Right renal cortex interstitium (tissue), 3 donors: ENCODE results near the gene CCL2. TPM values are rescaled to one million over a fixed set of nuclear protein-coding genes. Genes with fewer than 3 reads are reported as not detected.

Experiments used
- DNase-seq, 3 donors: peaks; one replicate each; pipeline ENCODE4 v3.0.0-alpha.2; 2013; ENCODE audit warnings: low read depth in 3 of 3, low spot score in 2 of 3
- polyA plus RNA-seq, 3 donors: library from polyadenylated mRNA; unstranded; fragments of 120-200 nt; gene quantifications; one replicate each; pipeline ENCODE4 v1.2.1, GENCODE V29; 2013; ENCODE audit not compliant: insufficient read length in 3 of 3

CCL2 gene
- polyA plus RNA-seq, 3 donors, result 19.9 to 22.5 (median 21.0) TPM

DNA sequence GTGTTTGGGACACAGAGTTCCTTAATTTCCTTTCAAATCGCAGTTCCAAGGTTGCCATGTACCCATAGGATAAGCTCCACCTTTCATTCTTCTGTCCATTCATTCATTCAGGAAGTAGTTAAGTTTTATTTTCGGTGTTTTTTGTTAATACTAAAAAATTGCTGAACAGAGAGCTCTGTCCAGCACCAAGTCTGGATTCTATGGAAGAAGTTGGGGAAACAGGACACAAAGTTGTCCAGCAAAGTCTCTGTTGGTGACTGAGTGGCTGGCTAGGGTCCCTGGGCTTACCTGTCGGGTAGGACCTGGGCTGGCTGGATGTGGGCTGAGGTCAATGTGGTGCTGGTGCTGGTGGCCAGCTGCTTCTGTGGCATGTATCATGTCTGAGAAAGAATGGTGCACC is 17.6 kb upstream of the CCL2 start:
- DNase-seq, result no peak

DNA sequence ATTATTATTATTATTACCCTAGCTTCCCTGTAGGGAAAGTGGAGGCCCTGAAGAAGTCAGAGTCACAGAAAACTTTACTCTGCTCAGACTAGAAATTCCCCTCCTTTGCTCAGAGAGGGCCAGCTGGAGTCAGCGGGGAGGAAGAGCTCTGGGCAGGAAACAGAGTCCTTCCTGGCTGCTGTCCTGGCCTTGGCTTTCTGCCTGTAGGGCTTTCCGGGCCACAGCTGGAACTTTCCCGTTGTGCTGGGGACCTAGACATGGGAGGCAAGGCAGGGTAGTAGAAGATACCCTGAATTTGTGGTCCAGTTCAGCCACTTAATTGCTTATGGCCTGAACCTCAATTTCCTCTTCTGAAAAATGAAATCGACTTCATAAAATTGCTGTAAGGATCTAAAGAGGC is 14.0 kb upstream of the CCL2 start:
- no peak for DNase-seq

DNA sequence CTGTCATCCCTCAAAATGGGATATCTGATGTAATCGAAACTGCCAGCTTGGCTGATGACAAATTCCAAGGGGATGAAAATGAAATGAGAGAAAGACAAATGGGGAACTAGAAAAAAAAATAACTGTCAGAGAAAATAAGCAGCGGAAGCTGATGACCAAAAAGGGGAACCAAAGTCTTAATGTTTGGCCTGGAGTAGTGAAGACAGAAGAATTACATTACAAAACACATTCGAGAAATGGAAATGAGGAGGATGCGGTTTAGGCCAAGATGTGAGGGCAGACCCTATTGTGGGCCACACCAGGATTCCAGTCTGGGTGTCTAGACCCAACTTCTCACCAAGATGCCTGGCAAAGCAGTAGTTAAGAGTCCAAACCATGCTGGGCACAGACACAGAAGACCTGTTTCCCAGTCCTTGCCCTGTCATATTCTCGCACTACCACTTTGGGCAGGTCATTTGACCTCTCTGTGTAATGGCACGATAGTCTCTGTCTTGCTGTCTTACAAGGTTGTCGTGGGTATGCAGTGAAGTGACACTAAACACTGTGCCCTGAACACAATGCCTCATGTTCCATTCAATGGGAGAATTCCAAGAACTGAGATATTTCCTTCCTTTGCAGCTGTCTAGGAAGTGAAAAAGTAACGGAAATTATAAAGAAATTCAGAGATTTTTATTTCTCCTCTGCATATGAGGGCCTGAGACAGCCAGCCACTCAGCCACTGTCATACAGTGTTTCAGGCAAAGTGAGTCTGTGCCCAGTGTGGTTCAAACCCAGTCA is 12.3 kb upstream of the CCL2 start:
- DNase-seq, result no peak

- no peak for DNase-seq
These were observed 11.4 kb upstream of the CCL2 start for GRCh38 chr17:34243364-34244320.

- DNase-seq, result no peak
These were observed 9.7 kb upstream of the CCL2 start for GRCh38 chr17:34245351-34245905.

DNA sequence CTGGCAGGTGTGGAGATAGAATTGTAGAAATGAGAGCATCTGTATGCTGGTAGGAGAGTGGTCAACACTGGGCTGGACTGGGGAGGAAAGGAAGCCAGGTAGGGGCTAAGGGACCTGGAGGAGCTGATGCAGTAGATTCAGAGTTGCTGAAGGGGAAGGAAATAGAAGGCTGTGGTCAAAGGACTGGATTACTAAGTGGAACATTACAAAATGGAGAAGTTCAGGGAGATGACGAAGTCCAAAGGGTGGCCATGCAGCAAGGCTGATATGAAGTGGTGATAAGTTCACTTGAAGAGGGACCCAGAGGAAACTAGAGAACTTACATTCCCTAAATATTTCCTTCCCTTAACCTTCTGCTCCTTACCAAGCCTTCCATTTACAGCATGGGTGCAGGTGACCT is 8.6 kb upstream of the CCL2 start:
- DNase-seq, result no peak

DNA sequence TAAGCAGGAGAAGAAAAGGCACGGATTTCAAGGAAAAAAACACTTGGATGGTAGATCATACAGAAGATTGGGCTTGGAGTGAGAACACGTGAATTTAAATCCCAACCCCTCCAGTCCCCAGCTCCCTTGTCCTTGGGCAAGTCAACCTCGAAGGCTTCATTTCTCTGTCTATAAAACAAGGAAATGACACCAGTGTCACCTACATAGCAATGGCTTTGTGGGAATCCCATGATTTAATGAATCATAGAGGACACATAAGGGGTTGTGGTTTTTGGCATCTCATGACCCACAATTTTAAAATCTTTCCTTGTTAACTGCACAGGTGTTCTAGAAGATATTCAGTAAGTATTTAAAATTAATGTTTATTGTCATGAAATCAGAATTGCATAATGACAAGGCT is 8.2 kb upstream of the CCL2 start:
- DNase-seq, result no peak

GRCh38 chr17:34248511-34249024 is 6.5 kb upstream of the CCL2 start:
- DNase-seq, result no peak

GRCh38 chr17:34249061-34249460 is 6.0 kb upstream of the CCL2 start:
- no peak for DNase-seq

DNA sequence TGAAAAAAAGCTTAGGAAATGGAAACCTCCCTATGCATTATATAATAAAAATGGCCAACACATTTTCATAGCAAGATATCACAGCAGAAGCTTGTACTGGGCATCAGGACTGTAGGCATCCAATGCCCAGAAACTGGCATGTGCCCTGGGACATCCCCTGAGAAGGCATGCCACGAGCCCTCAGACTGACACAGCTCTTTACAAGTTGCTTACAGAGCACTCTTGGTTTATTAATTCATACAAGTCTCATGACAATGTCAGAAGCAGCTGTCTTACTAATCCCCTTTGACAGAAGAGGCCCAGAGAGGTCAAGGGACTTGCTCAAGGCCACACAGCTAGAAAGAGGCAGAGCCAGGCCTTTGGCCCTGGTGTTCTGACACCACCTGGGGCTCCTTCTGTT is 5.6 kb upstream of the CCL2 start:
- no peak for DNase-seq

GRCh38 chr17:34251186-34251585 is 3.9 kb upstream of the CCL2 start:
- no peak for DNase-seq

DNA sequence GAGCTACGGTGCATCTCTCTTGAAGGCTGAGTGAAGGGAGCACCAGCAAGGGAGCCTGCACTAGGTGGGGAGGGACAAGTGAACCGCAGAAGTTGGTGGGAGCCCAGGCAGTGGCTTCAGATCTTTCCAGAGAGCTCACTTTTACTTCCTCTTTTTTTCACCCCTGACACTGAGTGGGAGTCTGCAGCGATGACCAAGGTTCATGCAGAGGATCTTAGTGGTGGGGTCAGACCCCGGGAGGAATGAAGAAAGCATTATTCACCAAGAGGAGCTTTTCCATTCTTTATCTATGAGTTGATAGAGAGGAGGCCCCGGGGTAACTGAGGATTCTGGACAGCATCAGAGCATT is 3.0 kb upstream of the CCL2 start:
- DNase-seq, result no peak

GRCh38 chr17:34252444-34253138 is 2.5 kb upstream of the CCL2 start:
- peak in 2 of 3 donors; percentile 55 to 56 for DNase-seq

DNA sequence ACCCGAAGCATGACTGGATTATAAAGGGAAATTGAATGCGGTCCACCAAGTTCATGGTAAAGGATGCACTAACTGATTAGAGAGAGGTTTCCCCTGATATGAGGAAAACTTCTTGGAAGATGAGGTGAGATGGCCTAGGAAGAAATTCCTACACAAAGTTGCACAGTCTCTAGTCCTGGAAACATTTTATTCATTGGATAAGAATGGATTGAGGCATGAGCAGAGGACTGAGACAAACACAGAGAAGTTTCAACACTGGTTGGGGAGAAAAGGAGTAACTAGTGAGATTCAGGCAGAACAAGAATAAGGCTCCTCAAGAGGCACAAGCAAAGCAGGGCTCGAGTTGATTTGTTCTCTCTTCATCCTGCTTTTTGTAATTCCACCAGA is 2.0 kb upstream of the CCL2 start:
- no peak for DNase-seq

- DNase-seq, result no peak
These were observed 939 bp upstream of the CCL2 start for GRCh38 chr17:34254146-34254545.

DNA sequence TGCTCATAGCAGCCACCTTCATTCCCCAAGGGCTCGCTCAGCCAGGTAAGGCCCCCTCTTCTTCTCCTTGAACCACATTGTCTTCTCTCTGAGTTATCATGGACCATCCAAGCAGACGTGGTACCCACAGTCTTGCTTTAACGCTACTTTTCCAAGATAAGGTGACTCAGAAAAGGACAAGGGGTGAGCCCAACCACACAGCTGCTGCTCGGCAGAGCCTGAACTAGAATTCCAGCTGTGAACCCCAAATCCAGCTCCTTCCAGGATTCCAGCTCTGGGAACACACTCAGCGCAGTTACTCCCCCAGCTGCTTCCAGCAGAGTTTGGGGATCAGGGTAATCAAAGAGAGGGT is 272 bp downstream of the CCL2 start:
- DNase-seq, result no peak

DNA sequence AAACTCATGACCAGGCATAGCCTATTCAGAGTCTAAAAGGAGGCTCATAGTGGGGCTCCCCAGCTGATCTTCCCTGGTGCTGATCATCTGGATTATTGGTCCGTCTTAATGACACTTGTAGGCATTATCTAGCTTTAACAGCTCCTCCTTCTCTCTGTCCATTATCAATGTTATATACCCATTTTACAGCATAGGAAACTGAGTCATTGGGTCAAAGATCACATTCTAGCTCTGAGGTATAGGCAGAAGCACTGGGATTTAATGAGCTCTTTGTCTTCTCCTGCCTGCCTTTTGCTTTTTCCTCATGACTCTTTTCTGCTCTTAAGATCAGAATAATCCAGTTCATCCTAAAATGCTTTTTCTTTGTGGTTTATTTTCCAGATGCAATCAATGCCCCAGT is 756 bp downstream of the CCL2 start:
- no peak for DNase-seq

DNA sequence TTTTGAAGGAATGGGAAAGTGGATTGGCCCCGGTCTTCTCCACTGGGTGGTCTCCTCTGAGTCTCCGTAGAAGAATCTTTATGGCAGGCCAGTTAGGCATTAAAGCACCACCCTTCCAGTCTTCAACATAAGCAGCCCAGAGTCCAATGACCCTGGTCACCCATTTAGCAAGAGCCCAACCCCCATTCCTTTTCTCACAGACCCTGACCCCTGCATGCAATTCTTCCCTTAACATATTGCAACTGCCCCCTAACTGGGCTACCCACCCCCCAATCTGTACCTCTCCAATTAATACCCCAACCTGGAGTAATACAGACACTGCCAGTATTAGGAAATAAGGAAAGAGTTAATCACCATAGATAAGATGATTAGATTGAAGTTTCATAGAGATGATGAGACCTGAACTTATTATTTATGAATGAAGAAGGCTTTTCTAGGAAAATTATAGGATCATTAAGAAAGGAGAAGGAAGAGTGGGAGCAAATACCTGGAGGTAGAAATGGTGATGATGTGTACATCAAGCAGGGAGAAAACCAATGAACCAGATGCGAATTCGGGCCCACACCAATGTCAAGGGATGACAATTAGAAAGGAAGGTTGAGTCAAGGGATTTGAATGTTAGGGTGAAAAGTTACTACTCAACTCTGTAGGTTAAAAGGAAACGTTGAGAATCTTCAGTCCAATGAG is 2.4 kb downstream of the CCL2 start:
- DNase-seq, result no peak

DNA sequence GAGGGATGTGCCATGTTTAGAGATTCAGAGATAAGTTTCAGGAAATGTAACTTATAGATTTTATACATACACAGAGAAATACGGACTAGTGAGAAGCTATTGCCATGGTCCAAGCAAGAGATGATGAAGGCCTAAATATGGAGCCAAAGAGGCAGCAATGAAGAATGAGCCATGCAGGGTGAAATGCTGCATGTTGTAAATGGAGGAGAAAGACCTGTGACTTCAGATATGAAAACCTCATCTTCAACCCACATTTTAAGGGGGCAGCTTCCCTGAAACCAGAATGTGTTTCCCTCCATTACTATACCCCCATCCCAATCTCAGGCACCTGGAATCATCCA is 2.9 kb downstream of the CCL2 start:
- DNase-seq, result no peak

GRCh38 chr17:34259146-34259545 is 4.1 kb downstream of the CCL2 start:
- no peak for DNase-seq

DNA sequence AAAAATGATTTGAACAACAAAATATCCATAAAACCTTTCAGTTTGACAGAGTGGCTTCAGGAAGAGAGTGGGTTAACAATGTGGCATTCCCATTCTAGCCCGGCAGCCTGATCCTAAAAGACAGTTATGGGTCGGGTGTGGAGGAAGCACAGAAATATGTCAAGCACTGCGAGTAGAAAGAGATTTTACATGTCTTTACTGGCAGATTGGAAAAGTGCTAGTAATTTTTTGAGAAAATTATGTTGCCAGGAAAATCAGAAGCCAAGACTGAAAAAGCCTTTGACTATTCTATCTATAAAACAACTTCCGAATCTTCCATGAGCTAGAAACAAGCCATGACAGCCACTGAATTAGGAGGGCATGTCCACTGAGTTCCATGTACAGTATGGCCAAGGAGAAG is 5.8 kb downstream of the CCL2 start:
- DNase-seq, result no peak
